ENCODE data around the gene RBBP5. TPM values are rescaled to one million over a fixed set of nuclear protein-coding genes. Genes with fewer than 3 reads are reported as not detected.

The RBBP5 gene
- total RNA-seq, 1 experiment from 2014 or later: 24.5 TPM

Other genes with a start within 250 kb of the RBBP5 start
- gene CNTN2, start 78.8 kb downstream of the RBBP5 start, total RNA-seq (2021; ENCODE audit: unreplicated experiment): 0.15 TPM
- 4.9 TPM for gene TMEM81, start 37.5 kb downstream of the RBBP5 start, total RNA-seq (2021; ENCODE audit: unreplicated experiment)
- gene DSTYK, start 89.7 kb upstream of the RBBP5 start, total RNA-seq (2021; ENCODE audit: unreplicated experiment): 6.6 TPM
- 2.7 TPM for gene TMCC2, start 106.0 kb upstream of the RBBP5 start, total RNA-seq (2021; ENCODE audit: unreplicated experiment)
- 3.0 TPM for gene NUAK2, start 199.8 kb upstream of the RBBP5 start, total RNA-seq (2021; ENCODE audit: unreplicated experiment)
- 0.49 TPM for gene KLHDC8A, start 234.9 kb upstream of the RBBP5 start, total RNA-seq (2021; ENCODE audit: unreplicated experiment)

Data from HCT116 (cell line).